ENCODE data around the gene PRLHR.

PRLHR gene

GRCh38 chr10:118592675-118593330 lies 2.6 kb downstream of the PRLHR start:
- no peak for DNase-seq (ENCODE audit: low read depth in 1 of 2, low spot score in 1 of 2)
- no peak overlapping the region for H3K4me3 ChIP-seq (replicated peaks; ENCODE audit: insufficient read depth, low read length)
- H3K27me3 ChIP-seq (ENCODE audit: insufficient read depth, poor library complexity, severe bottlenecking), result peaks cover 27% of the 10 kb centered on the region
- no peak for TF ChIP-seq POLR2AphosphoS5 (IDR thresholded peaks at IDR 0.05; ENCODE audit: low read depth)
- TF ChIP-seq GABPA (IDR thresholded peaks at IDR 0.05; ENCODE audit: low read depth), result no peak
- TF ChIP-seq, protein P1, sequence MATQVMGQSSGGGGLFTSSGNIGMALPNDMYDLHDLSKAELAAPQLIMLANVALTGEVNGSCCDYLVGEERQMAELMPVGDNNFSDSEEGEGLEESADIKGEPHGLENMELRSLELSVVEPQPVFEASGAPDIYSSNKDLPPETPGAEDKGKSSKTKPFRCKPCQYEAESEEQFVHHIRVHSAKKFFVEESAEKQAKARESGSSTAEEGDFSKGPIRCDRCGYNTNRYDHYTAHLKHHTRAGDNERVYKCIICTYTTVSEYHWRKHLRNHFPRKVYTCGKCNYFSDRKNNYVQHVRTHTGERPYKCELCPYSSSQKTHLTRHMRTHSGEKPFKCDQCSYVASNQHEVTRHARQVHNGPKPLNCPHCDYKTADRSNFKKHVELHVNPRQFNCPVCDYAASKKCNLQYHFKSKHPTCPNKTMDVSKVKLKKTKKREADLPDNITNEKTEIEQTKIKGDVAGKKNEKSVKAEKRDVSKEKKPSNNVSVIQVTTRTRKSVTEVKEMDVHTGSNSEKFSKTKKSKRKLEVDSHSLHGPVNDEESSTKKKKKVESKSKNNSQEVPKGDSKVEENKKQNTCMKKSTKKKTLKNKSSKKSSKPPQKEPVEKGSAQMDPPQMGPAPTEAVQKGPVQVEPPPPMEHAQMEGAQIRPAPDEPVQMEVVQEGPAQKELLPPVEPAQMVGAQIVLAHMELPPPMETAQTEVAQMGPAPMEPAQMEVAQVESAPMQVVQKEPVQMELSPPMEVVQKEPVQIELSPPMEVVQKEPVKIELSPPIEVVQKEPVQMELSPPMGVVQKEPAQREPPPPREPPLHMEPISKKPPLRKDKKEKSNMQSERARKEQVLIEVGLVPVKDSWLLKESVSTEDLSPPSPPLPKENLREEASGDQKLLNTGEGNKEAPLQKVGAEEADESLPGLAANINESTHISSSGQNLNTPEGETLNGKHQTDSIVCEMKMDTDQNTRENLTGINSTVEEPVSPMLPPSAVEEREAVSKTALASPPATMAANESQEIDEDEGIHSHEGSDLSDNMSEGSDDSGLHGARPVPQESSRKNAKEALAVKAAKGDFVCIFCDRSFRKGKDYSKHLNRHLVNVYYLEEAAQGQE (IDR thresholded peaks at IDR 0.05; ENCODE audit: insufficient replicate concordance, low read depth), result no peak
- no peak for TF ChIP-seq CTCF (IDR thresholded peaks at IDR 0.05; ENCODE audit: insufficient read depth, low read length)
- no peak for TF ChIP-seq SPI1 (IDR thresholded peaks at IDR 0.05; ENCODE audit: borderline replicate concordance, low read depth)
- H3K27ac ChIP-seq (replicated peaks), result no peak overlapping the region

- TF ChIP-seq CTCF (IDR thresholded peaks at IDR 0.05; ENCODE audit: insufficient read depth, low read length) (no peak), POLR2AphosphoS5 (IDR thresholded peaks at IDR 0.05; ENCODE audit: low read depth) (no peak), SPI1 (IDR thresholded peaks at IDR 0.05; ENCODE audit: borderline replicate concordance, low read depth) (no peak), GABPA (IDR thresholded peaks at IDR 0.05; ENCODE audit: low read depth) (no peak)
- TF ChIP-seq, protein P1 (IDR thresholded peaks at IDR 0.05; ENCODE audit: insufficient replicate concordance, low read depth), result no peak
- H3K27me3 ChIP-seq (ENCODE audit: insufficient read depth, poor library complexity, severe bottlenecking), result peaks cover 14% of the 10 kb centered on the region
- no peak for DNase-seq (ENCODE audit: low read depth in 1 of 2, low spot score in 1 of 2)
Measured at GRCh38 chr10:118590334-118590733, 5.1 kb downstream of the PRLHR start.

DNA sequence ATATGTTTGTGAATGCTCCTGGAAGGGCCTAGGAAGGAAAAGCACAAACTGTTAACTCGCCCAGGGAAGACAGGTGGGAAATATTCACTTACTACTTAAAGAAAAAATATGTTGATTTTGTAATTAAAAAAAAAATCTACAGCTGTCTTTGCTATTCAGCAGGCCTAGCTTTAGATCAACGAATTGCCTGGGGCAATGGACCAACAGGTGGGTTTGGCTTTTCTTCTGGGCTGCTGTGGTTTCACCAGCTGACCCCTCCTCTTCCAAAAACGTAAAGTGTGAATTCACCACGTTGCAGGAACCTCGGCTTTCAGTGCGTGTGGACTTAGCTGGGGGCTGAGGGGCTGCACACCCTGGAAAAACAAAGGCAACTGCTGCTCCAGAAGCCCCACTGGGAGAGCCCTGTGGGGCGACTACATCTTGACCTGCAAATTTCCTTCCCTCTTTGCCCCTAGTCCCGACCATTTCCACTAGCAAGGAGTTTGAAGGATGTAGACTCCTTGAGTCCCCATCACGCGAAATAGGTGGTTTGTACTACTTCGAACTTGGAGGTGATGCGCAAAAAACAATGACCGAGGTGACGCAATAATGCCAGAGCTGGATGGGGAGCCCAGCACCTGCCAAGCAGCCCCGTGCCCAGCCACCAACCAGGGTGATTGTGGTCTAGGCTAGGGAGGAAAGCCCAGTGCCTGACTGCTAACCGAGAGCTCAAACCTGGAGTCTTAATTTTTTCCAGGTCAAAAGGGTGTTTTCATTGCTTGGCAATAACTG lies 7.4 kb downstream of the PRLHR start:
- no peak overlapping the region for H3K4me3 ChIP-seq (replicated peaks; ENCODE audit: insufficient read depth, low read length)
- TF ChIP-seq, protein P1 (IDR thresholded peaks at IDR 0.05; ENCODE audit: insufficient replicate concordance, low read depth), result no peak
- TF ChIP-seq CTCF (IDR thresholded peaks at IDR 0.05; ENCODE audit: insufficient read depth, low read length) (no peak), SPI1 (IDR thresholded peaks at IDR 0.05; ENCODE audit: borderline replicate concordance, low read depth) (no peak), POLR2AphosphoS5 (IDR thresholded peaks at IDR 0.05; ENCODE audit: low read depth) (no peak), GABPA (IDR thresholded peaks at IDR 0.05; ENCODE audit: low read depth) (no peak)
- peaks cover 8% of the 10 kb centered on the region for H3K27me3 ChIP-seq (ENCODE audit: insufficient read depth, poor library complexity, severe bottlenecking)
- H3K27ac ChIP-seq (replicated peaks), result no peak overlapping the region
- DNase-seq (ENCODE audit: low read depth in 1 of 2, low spot score in 1 of 2), result no peak

More at GRCh38 chr10:118590334-118590733, 5.1 kb downstream of the PRLHR start:
- Histone ChIP-seq H3K4me3 (replicated peaks; ENCODE audit: insufficient read depth, low read length) (no peak overlapping the region), H3K27ac (replicated peaks) (no peak overlapping the region)
